DMS53 treated with DMSO at 0.1 percent for 48 hours (cell line): Measurements from ENCODE around the gene BEND6.

ENCODE experiments used
- DNase-seq: peaks from one replicate; lab custom pipeline; 2025; ENCODE audit not compliant: unreplicated experiment; lab: John Stamatoyannopoulos, UW

Gene BEND6, protein sequence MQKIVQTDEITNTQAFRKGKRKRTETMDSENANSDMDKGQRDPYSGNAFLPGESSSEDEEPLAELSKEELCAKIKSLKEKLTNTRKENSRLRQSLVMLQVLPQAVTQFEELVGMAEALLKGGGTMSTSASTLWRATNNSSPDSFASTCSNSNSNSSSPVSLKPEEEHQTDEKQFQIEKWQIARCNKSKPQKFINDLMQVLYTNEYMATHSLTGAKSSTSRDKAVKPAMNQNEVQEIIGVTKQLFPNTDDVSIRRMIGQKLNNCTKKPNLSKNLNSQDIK

GRCh38 chr6:56954403-56955170 is at the start of gene BEND6:
BEND6 (plus strand) TSS chr6:56955107; CDS start chr6:56981811, 26,704 bp downstream.
- DNase-seq: peak; percentile 58

- no peak for DNase-seq
Measured at GRCh38 chr6:56905378-56905777, 49.5 kb upstream of the BEND6 start.

GRCh38 chr6:56906752-56907151 is 48.2 kb upstream of the BEND6 start:
- DNase-seq: no peak

DNA sequence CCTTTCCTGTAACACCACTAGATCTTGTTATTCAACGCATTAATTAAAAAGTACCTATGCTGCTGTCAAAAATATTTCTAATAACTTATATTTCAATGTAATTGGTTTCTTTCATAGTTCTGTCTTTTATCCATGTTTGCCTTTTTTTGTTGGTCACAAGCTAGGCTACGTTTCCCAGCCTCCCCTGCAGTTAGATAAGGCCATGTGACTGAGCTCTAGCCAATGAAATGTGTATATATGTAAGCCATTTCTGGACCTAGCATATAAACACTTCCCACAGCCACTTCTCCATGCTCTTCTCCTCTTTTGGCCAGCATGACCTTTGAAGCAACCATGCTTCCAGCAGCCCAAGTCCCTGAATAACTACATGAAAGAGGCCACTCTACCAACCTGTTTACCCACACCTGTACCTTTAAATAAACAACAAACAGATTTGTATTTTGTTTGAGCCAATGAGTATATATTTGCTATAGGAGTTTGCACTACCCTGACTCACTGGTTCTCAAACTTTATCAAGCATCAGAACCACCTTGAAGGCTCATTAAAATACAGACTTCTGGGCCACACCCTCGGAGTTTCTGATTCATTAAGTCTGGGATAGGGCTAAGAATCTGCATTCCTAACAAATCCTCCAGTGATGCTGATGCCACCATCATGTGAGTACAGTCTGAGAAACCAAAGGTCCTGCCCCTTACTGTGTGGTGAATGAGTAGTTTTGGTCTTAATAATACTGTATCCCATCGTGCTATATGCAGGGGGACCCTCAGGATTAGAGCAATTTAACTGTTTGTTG is 45.6 kb upstream of the BEND6 start:
- DNase-seq: peak; percentile 8

GRCh38 chr6:56911847-56912246 is 43.1 kb upstream of the BEND6 start:
- no peak for DNase-seq

DNA sequence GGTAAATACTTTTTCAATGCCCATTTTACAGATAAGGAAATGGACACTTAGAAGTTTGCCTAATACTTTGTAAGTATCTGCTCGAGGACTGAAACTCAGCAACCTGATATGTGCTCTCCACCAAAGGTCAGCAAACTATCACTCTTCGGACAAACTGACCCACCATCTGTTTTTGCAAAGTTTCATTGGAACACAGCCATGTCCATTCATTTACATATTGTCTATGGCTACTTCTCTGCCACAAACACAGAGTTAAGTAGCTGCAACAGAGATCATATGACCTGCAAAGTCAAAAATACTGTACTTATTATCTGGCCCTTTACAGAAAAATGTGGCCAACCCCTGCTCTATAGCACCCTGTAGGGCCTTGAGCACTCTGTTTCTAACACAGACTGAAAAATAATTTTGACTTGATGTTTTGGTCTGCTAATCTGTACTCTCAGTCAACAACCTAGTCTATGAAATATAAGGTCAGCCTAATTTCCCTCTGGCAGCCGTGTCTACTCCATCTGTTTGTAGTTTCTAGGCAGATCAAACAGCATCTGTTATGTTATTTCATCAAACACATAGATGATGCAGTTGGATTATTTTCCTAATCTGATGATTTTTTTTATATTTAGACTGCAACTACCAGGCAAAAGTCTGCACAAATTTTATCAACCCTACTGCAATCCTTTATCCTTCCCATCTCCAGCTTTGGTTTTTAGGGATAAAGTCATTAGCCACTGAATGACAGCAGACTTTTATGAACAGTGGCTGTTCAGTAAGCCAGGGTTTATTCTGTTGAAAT is 41.4 kb upstream of the BEND6 start:
- no peak for DNase-seq

DNA sequence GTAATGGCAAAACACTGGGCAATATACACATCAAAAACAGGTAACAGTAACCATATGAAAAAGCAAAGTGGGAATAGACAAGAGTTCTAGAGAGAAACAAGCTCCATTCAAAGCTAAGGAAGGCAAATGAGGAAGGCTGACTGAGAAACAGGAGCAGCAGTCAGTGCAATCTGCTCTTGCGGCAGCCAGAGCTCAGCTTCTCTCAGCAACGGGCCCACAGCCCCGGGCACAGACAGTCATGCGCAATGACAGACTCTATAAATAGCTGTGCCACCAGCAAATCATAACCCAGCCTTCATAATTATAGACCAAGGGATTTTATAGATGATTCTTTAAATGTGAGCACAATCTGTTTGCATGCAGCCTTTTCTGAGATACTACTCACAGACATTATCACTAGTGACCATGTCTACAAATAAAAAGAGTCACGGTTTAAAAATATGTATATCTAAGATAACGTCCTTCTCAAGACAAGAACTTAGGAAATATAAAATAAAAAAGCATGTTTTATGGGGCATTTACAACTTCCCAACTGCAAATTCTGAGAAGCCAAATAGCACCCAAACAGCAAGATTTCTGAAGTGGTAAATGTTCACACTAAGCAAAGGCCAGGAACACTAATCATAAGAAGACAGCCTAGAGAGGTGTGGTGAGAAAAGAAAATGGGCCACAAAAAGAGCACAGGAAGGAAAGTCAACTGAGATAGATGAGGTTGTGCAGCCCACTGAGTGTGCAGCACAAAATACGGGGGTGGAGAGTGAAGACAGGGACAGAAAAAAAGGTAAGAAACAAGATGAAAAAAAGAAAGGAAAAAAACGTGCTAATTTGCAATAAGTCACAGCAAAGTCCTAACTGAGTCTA is 39.9 kb upstream of the BEND6 start:
- no peak for DNase-seq

- DNase-seq: no peak
Measured at GRCh38 chr6:56915832-56916231, 39.1 kb upstream of the BEND6 start.

GRCh38 chr6:56916849-56917551 is 37.9 kb upstream of the BEND6 start:
- DNase-seq: no peak

DNA sequence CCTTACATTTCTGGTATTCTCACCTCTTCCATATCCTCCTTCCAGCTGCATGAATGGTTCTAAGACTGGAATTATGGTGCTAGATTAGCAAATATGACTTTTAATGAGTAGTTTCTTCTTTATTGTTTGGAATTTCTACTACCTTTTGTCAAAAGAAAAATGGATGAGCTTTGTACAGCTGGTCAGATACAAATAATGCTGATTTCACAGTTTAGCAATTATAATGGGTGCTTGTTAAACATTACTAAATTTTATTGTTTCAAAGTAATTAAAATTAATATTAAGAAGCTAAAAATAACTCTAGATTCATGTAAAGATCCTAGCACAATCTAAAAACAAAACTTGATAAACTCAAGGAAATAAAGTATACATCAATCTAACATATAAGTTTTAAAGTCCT is 32.3 kb upstream of the BEND6 start:
- no peak for DNase-seq

- DNase-seq: no peak
Measured at GRCh38 chr6:56923565-56923964, 31.3 kb upstream of the BEND6 start.

- DNase-seq: no peak
Measured at GRCh38 chr6:56927538-56928453, 27.1 kb upstream of the BEND6 start.

- DNase-seq: no peak
Measured at GRCh38 chr6:56930846-56931245, 24.1 kb upstream of the BEND6 start.

- no peak for DNase-seq
Measured at GRCh38 chr6:56932910-56933477, 21.9 kb upstream of the BEND6 start.

- no peak for DNase-seq
Measured at GRCh38 chr6:56933650-56934049, 21.3 kb upstream of the BEND6 start.

DNA sequence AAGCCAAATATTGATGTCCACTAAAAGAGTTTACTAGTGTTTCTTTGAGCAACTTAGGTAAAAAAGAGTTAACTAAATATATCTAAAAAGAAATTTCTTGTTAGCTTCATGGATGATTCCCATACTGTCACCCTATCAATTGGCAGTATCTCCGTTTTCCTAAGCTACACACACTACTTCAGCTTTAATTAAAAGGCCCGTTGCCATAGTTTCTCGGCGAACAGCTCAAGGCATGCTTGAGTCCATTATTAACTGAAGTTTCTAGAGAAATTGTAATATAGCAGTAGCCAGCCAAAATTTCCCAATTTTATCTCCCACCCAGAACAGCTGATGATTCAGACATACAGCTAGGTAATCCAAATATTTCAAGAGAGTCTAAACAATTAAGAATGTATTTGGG is 20.0 kb upstream of the BEND6 start:
- DNase-seq: no peak

GRCh38 chr6:56936466-56936865 is 18.4 kb upstream of the BEND6 start:
- no peak for DNase-seq

GRCh38 chr6:56938649-56939191 is 16.2 kb upstream of the BEND6 start:
- DNase-seq: peak; percentile 6
